NOMO-1 treated with DMSO at 0.1 percent for 48 hours (cell line): Measurements from ENCODE around the gene DNAH17.
"Not testable (repeated sequence)": the region's sequence is repeated elsewhere in the genome, so short reads cannot be mapped to it uniquely, and the experiment has no call there.

Source experiments
- DNase-seq: peaks from one replicate; lab custom pipeline; 2025; ENCODE audit not compliant: unreplicated experiment; lab: John Stamatoyannopoulos, UW

Gene DNAH17

DNA sequence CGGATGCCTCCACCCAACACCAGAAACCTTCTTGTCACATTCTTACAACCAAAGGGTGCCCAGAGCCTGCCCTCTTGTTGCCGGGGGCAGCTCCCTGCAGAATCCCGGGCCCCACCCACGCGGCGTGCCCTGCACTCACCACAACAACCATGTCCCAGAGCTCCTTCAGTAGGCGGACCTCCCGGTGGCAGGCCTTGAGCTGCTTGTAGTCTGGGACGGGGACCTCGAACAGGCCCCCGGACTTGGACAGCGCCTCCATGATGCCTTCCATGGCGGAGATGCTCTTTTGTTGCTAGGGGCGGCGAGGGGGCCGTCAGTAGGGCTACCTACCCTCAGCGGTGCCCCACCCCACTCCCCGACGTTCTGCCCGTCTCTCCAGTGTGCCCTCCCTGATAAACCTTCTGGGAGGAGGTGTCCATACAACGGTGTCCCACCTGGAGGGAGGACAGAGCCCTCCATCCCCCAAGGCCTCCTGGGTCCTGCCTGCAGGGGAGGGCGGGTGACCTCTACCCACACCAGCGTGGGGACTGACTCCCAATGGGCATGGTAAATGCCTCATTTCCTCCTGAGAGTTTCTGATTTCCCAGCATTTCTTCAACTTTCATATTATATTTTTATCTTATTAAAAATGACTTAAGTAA lies 52.2 kb downstream of the DNAH17 start:
- DNase-seq = no peak

DNA sequence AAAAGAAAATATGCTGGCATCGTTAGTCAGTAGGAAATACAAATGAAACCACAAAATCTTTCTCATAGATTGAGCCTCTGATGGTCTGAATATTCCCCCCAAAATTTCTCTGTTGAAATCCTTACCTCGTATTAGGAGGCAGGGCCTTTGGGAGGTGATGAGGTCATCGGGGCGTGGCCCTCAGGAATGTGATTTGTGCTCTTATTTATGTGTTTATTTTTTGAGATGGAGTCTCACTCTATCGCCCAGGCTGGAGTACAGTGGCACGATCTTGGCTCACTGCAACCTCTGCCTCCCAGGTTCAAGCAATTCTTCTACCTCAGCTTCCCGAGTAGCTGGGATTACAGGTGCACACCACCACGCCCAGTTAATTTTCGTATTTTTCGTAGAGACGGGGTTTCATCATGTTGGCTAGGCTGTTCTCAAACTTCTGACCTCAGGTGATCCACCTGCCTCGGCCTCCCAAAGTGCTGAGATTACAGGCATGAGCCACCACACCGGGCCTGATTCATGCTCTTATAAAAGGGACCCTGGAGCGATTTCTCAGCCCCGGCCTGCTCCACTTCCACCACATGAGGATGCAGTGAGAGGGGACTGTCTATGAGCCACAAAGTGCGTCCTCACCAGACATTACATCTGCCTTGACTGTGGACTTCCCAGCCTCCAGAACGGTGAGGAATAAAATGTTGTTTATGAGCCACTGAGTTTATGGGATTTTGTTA lies 53.1 kb downstream of the DNAH17 start:
- no peak for DNase-seq

DNA sequence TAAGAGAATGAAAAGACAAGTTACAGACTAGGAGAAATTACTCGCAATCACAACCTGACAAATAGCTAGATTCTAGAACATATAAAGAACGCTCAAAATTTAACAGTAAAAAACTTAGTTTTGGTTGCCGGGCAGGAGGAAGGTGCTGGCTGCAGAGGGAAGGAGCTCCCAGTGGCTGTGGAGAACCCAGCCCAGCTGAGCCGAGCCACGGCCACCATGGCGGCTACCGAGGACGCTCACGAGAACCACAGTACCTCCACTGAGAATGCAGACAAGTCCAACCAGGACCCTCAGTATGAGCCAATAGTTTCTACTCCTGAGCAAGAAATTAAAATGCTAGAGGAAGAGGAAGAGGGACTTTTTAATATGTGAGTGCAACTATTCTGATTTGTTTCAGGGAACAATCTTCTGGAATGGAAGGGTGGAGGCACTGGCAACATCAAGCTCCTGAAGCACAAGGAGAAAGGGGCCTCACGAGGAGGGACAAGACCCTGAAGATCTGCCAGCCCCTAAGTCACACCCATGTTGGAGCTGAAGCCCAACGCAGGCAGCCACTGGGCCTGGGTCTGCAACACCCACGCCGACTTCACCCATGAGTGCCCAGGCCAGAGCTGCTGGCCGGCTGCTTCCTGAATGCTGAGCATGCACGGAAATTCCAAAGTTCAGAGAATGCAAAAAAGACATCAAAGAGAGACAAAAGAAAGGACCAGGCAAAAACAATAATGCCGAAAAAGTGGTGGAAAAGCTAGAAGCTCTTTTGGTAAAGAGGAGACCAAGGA lies 55.0 kb downstream of the DNAH17 start:
- no peak for DNase-seq

DNA sequence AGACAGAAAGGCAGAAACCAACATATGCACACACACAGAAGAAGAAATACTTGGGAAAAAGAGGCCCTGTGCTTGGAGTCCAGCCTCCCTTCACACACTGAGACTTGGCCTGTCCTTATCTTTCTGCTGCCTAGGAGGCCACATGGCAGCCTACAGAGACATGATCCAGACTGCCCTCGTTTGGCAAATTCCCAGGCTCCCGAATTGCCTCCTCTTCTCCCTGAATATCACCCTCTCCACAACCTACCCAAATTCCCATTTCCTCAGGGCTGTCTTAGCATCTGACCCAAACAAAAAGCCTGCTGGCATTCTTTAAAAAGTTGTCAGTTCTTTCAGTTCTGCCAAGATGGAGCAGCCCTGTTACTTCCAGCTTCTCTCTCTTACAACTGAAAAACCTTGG lies 59.8 kb downstream of the DNAH17 start:
- no peak for DNase-seq

DNA sequence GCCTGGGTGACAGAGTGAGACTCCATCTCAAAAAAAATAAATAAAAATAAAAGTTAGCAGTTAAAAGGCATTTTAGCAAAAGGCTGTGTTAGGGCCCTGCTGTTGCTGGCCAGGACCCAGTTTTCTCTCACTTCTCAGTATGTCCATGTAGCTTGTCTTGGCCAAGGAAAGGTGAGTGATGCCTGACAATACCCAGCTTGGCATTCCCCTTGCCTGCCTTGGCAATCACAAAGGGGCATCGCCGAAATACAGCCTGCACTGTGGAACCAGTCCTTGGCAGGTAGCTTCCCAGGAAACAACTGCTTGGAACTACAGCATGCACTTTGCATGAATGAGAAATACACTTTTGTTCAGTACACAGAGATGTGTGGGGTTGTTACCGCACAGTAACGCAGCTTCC lies 61.7 kb downstream of the DNAH17 start:
- no peak for DNase-seq

DNA sequence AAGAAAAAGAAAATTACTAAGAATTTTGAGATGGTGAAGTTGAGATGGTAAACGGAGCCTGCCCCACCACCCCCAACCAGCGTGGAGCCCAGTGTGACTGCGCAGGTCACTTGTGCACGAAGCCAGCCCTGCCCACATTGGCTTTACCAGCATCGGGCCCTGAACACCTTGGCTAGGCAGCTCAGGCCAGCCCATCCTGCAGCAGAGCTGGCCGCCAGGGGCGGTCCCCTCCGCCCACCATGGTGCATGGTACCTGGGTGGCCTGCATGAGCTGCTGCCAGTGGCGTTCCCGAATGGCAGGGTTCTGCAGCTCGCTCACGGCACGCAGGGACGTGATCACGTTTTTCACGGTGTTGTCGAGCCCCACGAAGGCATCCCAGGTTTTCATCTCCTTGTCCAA lies 62.7 kb downstream of the DNAH17 start:
- DNase-seq = no peak

DNA sequence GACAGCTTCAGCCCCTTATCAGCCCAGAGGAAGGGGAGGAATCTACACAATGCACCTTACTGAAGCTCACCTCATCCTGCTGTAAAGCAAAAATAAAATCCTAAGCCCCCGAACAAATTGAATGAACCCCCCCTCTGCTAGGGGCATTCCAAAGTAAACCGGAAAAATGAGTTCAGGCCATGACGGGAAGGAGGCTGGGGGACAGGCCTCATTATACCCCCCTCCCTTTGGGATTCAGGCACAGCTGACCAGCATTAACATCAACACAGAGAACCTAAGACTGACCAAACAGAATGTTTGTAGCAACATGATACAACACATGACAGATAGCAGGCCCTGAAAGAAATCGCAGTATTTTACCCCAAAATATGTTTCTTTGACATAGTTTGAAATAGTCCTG lies 64.2 kb downstream of the DNAH17 start:
- DNase-seq = no peak

DNA sequence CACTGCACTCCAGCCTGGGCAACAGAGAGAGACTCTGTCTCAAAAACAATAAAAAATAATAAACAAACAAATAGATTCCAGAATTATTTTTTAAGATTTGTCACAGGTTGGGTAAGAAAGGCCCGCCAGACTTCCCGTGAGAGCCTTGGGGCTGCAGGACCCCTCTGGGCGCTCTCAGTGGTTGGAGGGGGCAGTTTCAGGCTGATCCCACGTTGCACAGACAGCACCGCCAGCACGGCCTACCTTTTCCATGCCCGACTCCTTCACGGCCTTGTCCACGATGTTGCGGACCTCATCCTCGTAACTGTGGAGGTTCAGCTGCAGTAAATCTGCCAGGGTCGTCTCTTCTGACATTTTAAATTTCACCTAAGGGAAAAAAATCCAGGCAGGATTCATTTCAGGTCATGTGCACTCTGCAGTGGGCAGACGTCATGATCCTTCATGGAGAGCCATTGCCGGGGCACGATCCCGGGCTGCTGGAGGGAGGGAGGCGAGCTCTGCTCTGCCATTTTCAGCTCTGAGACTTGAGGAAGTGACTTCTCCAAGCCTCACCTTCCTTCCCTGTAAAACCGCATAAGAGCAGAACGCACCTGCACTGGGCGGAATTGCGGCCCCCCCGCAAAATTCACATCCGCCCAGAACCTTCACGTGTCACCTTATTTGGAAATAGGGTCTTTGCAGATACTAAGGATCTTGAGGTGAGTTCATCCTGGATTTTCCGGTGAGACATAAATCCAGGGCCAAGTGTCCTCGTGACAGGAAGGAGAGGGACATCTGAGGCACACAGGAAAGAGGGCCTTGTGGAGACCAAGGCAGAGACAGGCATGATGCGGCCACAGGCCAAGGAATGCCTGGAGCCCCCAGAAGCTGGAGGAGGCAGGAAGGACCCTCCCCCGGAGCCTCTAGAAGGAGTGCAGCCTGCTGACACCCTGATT lies 66.8 kb downstream of the DNAH17 start:
- no peak for DNase-seq

DNA sequence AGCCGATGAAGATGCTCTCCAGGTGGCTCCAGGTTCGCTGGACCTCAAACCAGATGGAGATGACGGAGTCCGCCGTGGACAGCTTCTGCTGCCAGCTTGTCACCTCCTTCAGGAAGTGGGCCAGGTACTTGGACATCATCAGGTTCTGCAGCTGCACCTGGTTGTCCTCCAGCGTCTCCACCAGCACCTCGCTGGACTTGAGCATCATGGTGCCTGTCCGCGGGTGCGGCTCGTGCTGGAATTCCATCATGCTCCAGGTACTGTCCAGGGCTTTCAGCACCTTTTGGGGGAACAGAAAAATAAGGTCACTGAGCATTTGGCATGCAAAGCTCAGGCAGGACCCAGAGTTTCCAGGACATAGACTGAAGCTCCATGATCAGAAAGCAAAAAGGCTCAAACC lies 69.7 kb downstream of the DNAH17 start:
- DNase-seq = no peak

DNA sequence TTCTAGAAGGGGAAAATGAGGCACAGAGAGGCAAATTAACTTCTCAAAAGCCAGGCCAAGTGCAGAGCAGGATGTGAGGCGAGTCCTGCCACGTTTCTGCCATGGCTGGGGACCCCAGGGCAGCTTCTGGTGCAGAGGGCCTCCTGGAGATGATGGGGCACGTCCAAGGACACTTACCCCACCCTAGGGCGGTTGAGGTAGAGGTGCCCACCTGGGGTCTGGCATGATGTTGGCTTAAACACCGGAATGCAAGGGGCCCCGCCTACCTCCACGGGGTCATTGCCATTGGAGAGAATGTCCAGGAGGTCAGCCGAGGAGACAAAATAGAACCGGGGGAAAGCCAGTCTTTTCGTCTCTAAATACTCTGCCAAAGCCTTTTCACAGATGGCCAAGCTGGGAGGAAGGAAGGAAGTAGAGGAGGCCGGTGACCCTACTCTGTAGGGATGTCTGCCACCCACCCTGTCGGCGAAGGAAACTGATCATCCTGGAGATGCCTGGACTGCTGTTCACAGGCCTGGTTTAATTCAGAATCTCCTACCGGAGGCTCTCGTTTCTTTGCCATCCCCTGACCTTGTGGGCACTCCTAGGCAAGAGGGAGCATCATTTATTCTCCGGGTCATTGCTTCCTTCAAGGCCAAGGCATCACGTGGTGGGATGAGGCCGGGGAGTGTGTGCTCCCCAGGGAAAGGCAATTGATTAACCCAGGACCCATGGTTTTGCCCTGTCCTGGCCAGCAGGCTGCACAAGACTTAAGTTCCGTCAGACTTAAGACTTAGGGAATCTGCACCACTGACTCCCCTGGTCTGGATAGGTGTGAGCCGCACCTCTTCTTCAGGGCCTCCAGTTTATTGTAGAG lies 70.5 kb downstream of the DNAH17 start:
- DNase-seq = no peak

DNA sequence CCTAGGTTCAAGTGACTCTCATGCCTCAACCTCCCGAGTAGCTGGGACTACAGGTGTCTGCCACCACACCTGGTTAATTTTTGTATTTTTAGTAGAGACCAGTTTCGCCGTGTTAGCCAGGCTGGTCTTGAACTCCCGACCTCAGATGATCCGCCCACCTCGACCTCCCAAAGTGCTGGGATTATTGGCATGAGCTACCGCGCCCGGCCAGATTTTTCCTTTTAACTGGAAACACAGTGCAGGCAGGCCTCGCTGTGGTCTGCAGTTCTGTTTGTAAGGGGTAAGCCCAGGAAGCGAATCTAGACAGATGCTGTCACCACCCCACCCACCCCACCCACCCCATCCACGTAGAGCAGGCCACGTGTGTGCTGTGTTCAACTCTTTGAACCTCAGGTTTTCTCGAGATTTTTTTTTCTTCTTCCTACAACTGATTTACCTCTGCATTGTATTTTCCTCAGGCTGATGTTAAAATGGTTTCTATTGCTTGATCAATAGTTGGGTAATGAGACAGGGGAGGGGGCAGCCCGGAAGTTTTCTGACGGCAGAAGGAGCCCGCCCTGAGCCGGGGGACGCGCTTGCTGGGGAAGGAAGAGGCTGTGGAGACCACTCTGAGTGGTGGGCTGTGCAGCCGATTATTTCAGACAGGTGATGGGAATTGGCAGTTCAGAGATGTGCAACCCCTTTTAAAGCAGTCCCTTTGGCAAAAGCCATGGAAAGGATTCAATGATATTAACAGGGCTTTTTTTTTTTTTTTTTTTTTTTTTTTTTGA lies 72.9 kb downstream of the DNAH17 start:
- DNase-seq = no peak

DNA sequence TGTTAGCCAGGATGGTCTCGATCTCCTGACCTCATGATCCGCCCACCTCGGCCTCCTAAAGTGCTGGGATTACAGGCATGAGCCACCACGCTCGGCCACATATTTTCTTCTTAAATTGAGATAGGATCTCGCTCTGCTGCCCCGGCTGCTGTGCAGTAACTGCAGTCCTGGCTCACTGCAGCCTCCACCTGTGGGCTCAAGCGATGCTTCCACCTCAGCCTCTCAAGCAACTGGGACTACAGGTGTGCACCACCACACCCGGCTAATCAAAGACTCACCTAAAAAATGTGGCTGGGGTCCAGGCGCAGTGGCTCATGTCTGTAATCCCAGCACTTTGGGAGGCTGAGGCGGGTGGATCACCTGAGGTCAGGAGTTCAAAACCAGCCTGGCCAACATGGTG lies 73.8 kb downstream of the DNAH17 start:
- DNase-seq = not testable (repeated sequence)

DNA sequence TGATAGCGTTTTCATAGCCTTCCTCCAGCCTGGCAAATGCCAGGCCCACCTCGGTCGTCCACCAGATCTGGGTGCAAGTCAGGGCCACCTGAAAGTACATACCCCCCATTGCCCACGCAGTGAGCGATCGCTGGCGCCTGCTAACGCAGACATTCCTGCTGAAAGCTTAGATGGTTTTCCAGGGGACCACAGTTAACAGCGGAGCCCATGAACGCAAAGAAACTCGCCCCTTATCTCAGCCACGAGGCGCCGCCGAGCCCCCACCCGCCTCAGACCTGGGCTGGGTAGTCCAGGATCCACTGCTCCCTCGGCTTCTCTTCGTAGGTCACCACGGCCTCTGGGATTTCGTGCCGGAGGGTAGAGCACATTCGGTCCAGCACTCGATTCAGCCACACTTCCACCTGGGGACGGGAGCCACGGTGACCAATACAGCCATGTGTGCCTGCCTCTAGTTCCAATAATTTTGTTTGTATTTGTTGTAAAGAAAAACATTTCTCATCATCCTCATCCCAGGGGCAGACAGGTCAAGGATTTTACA lies 74.5 kb downstream of the DNAH17 start:
- DNase-seq = no peak

DNA sequence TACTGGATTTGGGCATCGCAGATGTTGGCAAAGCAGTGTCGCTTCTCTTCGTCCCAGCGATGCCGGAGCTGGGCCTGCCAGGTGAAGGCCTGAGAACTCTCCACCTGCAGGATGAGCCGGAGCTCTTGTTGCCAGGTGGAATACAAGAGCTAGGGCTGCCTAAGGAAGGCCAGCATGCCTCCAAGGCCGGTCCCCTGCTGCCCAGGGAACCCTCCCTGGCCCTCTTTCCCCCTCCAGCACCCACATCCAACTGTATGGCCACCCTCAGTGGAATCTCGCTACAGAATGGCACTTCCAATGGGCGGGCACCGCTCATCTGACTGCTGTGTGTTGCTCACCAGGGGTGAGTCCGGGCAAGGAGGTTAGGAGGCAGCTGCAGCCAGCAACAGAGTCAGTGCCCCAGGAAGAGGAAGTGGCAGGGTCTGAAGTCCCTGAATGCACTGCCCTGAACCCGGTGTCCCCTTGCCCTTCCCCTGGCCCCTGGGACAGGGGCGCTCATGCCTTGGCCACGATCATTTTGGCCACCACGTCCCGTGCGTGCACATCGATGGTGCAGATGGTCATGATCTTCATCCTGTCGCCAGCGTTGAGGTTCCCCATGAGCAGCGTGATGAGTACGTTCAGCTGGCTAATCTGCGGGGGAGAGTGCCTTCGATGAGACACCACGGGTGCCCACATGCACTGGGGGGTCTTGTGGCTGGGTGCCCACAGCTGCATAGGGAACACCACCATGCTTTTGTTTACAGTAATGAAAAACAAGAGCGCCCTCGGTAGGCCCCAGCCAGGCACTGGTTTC lies 75.8 kb downstream of the DNAH17 start:
- peak; percentile 4 for DNase-seq

DNA sequence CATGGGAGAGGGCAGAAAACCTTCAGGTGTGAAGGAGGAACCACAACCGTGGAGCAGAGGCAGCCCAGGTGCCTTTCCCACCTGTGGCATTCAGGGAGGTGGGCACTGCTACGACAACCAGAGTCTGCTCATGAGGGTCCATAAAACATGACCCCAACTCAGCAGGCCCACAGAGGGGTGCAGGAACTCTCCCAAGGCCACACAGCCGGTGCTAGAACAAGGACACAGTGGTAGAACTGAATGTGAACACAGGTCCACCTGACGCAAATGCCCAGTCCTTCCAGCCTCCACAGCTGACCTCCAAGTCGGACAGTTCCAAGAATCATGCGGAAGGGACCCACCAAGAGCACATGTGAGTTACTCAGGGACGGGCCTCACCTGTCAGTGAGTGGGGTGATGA lies 76.4 kb downstream of the DNAH17 start:
- no peak for DNase-seq

DNA sequence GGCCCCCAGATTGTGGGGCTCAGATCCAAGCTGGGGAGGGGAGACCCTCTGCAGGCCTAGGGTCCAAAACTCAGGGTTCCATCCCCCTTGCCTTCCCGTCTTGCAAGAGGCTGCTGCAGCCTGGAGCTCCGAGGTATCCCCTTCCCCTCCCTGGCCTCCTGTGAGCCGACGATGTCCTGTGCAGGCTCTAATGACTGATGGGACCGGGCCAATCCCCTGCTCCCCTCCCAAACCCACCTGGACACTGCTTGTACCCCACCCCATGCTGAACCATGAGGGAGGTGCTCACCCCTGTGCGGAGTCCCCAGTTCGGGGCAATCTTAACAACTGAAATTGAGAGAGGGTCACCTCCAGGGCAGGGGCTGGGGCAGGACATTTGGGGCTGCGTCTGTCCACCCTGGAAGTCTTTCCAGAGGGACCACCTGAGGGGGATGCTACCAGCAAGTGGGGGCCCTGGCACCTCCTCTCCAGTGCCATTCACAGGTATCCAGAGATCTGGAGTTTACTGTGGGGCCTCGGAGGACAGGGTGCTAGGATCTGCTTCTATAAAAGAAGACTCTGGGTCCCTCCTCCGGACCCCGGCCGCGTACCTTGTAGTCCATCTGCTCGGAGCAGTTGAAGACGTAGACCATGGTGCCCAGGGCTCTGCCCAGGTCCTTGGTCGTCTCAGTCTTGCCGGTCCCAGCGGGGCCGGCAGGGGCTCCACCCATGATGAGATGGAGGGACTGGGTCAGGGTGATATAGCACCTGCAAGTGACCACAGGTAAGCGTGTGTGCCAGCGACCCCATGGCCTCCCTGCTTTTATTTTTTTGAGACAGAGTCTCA lies 77.3 kb downstream of the DNAH17 start:
- no peak for DNase-seq

DNA sequence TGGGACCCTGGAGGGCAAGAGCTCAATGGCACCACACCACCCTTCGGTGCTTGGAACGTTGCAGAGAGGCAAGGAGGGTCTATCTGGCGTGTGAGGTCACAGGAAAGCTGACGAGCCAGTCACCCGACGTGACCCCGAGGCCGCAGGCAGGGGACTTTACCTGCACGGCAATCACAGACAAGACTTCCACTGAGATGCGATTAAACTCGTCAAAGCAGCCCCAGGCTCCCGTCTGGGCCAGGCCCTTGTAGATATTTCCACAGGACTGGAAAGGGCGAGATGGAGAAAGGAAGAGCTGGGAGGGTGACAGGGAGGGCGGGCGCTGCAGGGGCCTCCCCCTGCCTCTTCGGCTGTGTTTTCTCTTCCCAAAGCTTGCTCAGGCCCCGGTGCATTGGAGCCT lies 78.3 kb downstream of the DNAH17 start:
- DNase-seq = no peak
